HFFc6 (cell line): ENCODE measurements around the gene STAT2. TPM values are rescaled to one million over a fixed set of nuclear protein-coding genes. Genes with fewer than 3 reads are reported as not detected.
"Not testable (repeated sequence)": the region's sequence is repeated elsewhere in the genome, so short reads cannot be mapped to it uniquely, and the experiment has no call there.

Experiments
- DNase-seq: peaks from one replicate; pipeline ENCODE4 v3.0.0-alpha.2; 2018
- H3K27ac Mint-ChIP-seq: 2 replicates; pipeline ENCODE4 v1.8.0; 2020; ENCODE audit warnings: mild to moderate bottlenecking, mixed read lengths
- H3K27me3 Mint-ChIP-seq: 2 replicates; pipeline ENCODE4 v1.8.0; 2021; ENCODE audit warnings: mild to moderate bottlenecking, moderate library complexity, mixed read lengths; ENCODE audit not compliant: insufficient read depth
- H3K36me3 Mint-ChIP-seq: 2 replicates; pipeline ENCODE4 v1.8.0; 2021; ENCODE audit warnings: low read depth, mixed read lengths
- H3K4me1 Mint-ChIP-seq: 2 replicates; pipeline ENCODE4 v1.8.0; 2020; ENCODE audit warnings: low read depth, mixed read lengths
- H3K4me3 Mint-ChIP-seq: 2 replicates; pipeline ENCODE4 v1.8.0; 2020; ENCODE audit warnings: mild to moderate bottlenecking, moderate library complexity, mixed read lengths
- H3K9me3 Mint-ChIP-seq: 2 replicates; pipeline ENCODE4 v1.8.0; 2020; ENCODE audit warnings: mild to moderate bottlenecking, mixed read lengths
- CTCF ChIP-seq: fragments of 200-600 bp; sonication (generic); IDR thresholded peaks from 2 replicates; pipeline ENCODE4 v1.5.0; 2021; ENCODE audit warnings: antibody characterized with exemption, mild to moderate bottlenecking
- total RNA-seq, 6 experiments: library from RNA; stranded (reverse); fragmentation: NEBNext Ultra II Directional; extraction: Animal tissue kit (Norgen Biotek cat#: 25700); gene quantifications; 2 replicates in 1 of 6; 3 replicates in 5 of 6; pipeline ENCODE4 v1.2.3, GENCODE V29; 2021

Gene STAT2
- total RNA-seq, 6 experiments from 2014 or later, result 78.6 to 105 (median 95.2) TPM

- no peaks in the 10 kb centered on the region for H3K9me3 Mint-ChIP-seq
- no peaks in the 10 kb centered on the region for H3K27me3 Mint-ChIP-seq
- DNase-seq, result no peak
- H3K4me1 Mint-ChIP-seq, result no peaks in the 10 kb centered on the region
- no peak overlapping the region for H3K27ac Mint-ChIP-seq
- no peak for TF ChIP-seq CTCF
- no peak overlapping the region for H3K4me3 Mint-ChIP-seq
- peaks cover 21% of the 10 kb centered on the region for H3K36me3 Mint-ChIP-seq
Observed at GRCh38 chr12:56351325-56351724, 8.6 kb downstream of the STAT2 start.

GRCh38 chr12:56350662-56351061 is 9.2 kb downstream of the STAT2 start:
- no peak for DNase-seq
- no peak for TF ChIP-seq CTCF
- no peaks in the 10 kb centered on the region for H3K27me3 Mint-ChIP-seq
- H3K4me1 Mint-ChIP-seq, result no peaks in the 10 kb centered on the region
- H3K4me3 Mint-ChIP-seq, result no peak overlapping the region
- H3K27ac Mint-ChIP-seq, result no peak overlapping the region
- peaks cover 23% of the 10 kb centered on the region for H3K36me3 Mint-ChIP-seq
- H3K9me3 Mint-ChIP-seq, result no peaks in the 10 kb centered on the region

- no peak for TF ChIP-seq CTCF
- DNase-seq, result no peak
- Mint-ChIP-seq H3K4me3 (no peak overlapping the region), H3K9me3 (no peaks in the 10 kb centered on the region), H3K4me1 (no peaks in the 10 kb centered on the region), H3K27me3 (no peaks in the 10 kb centered on the region), H3K27ac (no peak overlapping the region), H3K36me3 (peaks cover 26% of the 10 kb centered on the region)
Observed at GRCh38 chr12:56348776-56349175, 11.1 kb downstream of the STAT2 start.

- H3K4me1 Mint-ChIP-seq, H3K27me3 Mint-ChIP-seq, H3K4me3 Mint-ChIP-seq, DNase-seq, H3K9me3 Mint-ChIP-seq, H3K27ac Mint-ChIP-seq: not testable (repeated sequence)
- peaks cover 34% of the 10 kb centered on the region for H3K36me3 Mint-ChIP-seq
Observed at GRCh38 chr12:56347255-56347654, 12.7 kb downstream of the STAT2 start.

GRCh38 chr12:56346675-56347074 is 13.2 kb downstream of the STAT2 start:
- H3K36me3 Mint-ChIP-seq, result peaks cover 34% of the 10 kb centered on the region
- H3K27ac Mint-ChIP-seq, result no peak overlapping the region
- peak; percentile 20; the same call in 1 of the 2 replicates for TF ChIP-seq CTCF
- H3K9me3 Mint-ChIP-seq, result no peaks in the 10 kb centered on the region
- no peaks in the 10 kb centered on the region for H3K4me1 Mint-ChIP-seq
- no peak overlapping the region for H3K4me3 Mint-ChIP-seq
- no peak for DNase-seq
- H3K27me3 Mint-ChIP-seq, result no peaks in the 10 kb centered on the region

- not testable (repeated sequence) for H3K9me3 Mint-ChIP-seq, H3K4me1 Mint-ChIP-seq, DNase-seq, H3K4me3 Mint-ChIP-seq, H3K27ac Mint-ChIP-seq, H3K27me3 Mint-ChIP-seq
- peaks cover 21% of the 10 kb centered on the region for H3K36me3 Mint-ChIP-seq
Observed at GRCh38 chr12:56342290-56342689, 17.6 kb downstream of the STAT2 start.

- Mint-ChIP-seq H3K4me3 (no peak overlapping the region), H3K27ac (no peak overlapping the region), H3K36me3 (peaks cover 21% of the 10 kb centered on the region), H3K9me3 (no peaks in the 10 kb centered on the region), H3K27me3 (peaks cover 3% of the 10 kb centered on the region; the same call in 1 of the 2 replicates), H3K4me1 (peaks cover 6% of the 10 kb centered on the region; the same call in 1 of the 2 replicates)
- no peak for DNase-seq
- no peak for TF ChIP-seq CTCF
Observed at GRCh38 chr12:56341616-56342015, 18.3 kb downstream of the STAT2 start.
